Measurements from ENCODE around the gene TMEM87B.

TMEM87B gene

GRCh38 chr2:112045446-112046014 is 9.5 kb upstream of the TMEM87B start:
- no peak for DNase-seq (ENCODE audit: low read depth)
- TF ChIP-seq, protein P1, sequence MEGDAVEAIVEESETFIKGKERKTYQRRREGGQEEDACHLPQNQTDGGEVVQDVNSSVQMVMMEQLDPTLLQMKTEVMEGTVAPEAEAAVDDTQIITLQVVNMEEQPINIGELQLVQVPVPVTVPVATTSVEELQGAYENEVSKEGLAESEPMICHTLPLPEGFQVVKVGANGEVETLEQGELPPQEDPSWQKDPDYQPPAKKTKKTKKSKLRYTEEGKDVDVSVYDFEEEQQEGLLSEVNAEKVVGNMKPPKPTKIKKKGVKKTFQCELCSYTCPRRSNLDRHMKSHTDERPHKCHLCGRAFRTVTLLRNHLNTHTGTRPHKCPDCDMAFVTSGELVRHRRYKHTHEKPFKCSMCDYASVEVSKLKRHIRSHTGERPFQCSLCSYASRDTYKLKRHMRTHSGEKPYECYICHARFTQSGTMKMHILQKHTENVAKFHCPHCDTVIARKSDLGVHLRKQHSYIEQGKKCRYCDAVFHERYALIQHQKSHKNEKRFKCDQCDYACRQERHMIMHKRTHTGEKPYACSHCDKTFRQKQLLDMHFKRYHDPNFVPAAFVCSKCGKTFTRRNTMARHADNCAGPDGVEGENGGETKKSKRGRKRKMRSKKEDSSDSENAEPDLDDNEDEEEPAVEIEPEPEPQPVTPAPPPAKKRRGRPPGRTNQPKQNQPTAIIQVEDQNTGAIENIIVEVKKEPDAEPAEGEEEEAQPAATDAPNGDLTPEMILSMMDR (IDR thresholded peaks at IDR 0.05; ENCODE audit: low read depth, low read length, missing control alignments) = no peak
- in situ Hi-C loops (cut with HindIII; ENCODE audit: low sequenced_read_pairs) = no loop called here
- no peak overlapping the region for H3K4me3 ChIP-seq (ENCODE audit: low read depth, low read length)

DNA sequence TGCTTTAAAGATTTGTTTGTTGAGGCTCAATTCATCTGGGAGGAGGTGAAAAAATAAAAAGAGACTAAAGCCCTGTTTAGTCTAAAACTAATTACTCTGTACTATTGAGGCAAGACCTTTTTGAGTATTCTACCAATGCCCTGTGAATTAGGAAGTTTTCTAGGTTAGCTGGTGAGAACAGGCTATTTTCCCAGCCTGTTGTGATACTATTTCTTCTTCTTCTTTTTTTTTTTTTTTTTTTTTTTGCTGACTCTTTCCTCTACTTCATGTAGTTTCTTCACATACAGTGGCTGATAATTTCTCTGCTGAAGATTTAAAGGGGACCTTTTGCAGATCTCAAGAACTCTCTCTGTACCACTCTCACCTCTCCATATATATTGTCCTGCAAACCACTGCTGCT is 8.8 kb upstream of the TMEM87B start:
- in situ Hi-C loops (cut with HindIII; ENCODE audit: low sequenced_read_pairs) = no loop called here
- TF ChIP-seq, protein P1 (IDR thresholded peaks at IDR 0.05; ENCODE audit: low read depth, low read length, missing control alignments) = no peak
- DNase-seq (ENCODE audit: low read depth) = no peak
- no peak overlapping the region for H3K4me3 ChIP-seq (ENCODE audit: low read depth, low read length)

- no peak for DNase-seq (ENCODE audit: low read depth)
- in situ Hi-C loops (cut with HindIII; ENCODE audit: low sequenced_read_pairs) = no loop called here
- no peak overlapping the region for H3K4me3 ChIP-seq (ENCODE audit: low read depth, low read length)
- TF ChIP-seq, protein P1 (IDR thresholded peaks at IDR 0.05; ENCODE audit: low read depth, low read length, missing control alignments) = no peak
Observed at GRCh38 chr2:112047537-112048235, 7.4 kb upstream of the TMEM87B start.

GRCh38 chr2:112048236-112048592 is 6.9 kb upstream of the TMEM87B start:
- DNase-seq (ENCODE audit: low read depth) = no peak
- TF ChIP-seq, protein P1 (IDR thresholded peaks at IDR 0.05; ENCODE audit: low read depth, low read length, missing control alignments) = no peak
- no peak overlapping the region for H3K4me3 ChIP-seq (ENCODE audit: low read depth, low read length)
- in situ Hi-C loops (cut with HindIII; ENCODE audit: low sequenced_read_pairs) = no loop called here

- in situ Hi-C loops (cut with HindIII; ENCODE audit: low sequenced_read_pairs) = no loop called here
- DNase-seq (ENCODE audit: low read depth) = peak; percentile 57
- H3K4me3 ChIP-seq (ENCODE audit: low read depth, low read length) = no peak overlapping the region
- TF ChIP-seq, protein P1 (IDR thresholded peaks at IDR 0.05; ENCODE audit: low read depth, low read length, missing control alignments) = peak; percentile 66
Observed at GRCh38 chr2:112048887-112049286, 6.2 kb upstream of the TMEM87B start.

GRCh38 chr2:112050316-112050715 is 4.8 kb upstream of the TMEM87B start:
- in situ Hi-C loops (cut with HindIII; ENCODE audit: low sequenced_read_pairs) = no loop called here
- DNase-seq (ENCODE audit: low read depth) = no peak
- no peak overlapping the region for H3K4me3 ChIP-seq (ENCODE audit: low read depth, low read length)
- TF ChIP-seq, protein P1 (IDR thresholded peaks at IDR 0.05; ENCODE audit: low read depth, low read length, missing control alignments) = no peak

Data from astrocyte of the cerebellum (primary cell).